ENCODE results near the gene SLC4A1AP. TPM values are rescaled to one million over a fixed set of nuclear protein-coding genes. Genes with fewer than 3 reads are reported as not detected.

The SLC4A1AP gene
- total RNA-seq, 1 experiment from 2014 or later = 29.1 TPM

DNA sequence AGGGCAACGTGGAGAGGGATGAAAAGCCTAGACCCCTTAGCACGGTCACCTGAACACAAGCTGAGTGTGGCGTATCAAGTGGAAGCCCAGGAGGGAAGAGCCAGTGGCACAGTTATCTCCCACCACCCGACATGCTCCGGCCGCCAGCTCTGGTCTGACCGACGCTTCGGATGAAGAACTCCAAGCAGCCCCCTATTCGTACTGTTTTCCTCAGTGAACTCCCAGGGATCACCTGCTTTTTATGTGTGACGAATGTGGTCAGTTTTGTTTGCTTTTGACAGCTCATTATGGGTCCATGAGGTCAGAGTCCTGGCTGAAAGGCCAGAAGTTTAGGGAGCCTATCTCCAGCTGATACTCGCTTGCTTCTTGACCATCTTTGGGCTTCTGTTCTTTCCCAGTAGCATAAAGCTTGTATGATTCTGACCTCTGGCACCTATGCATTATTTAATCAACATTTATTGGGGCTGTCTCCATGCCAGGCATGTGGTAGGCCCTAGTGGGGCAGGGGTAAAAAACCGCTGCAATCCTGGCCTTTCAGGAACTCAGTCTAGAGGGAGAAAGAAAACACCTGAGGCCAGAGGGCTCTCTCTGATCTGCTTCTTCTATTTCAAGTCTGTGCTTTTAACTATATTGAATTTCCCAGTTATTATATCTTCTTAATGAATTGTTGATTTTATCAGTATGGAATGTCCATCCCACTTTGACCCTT, 74.8 kb downstream of the SLC4A1AP start:
- no TSS peak for BruUV-seq (replicated peaks)
- H3K36me3 ChIP-seq (ENCODE audit: low read depth, low read length) = no peaks in the 10 kb centered on the region
- no peak for TF ChIP-seq EZH2 (IDR thresholded peaks at IDR 0.05; ENCODE audit: low read length, unreplicated experiment)
- TF ChIP-seq CTCF (conservative IDR thresholded peaks at IDR 0.05; ENCODE audit: low read depth, low read length) = no peak
- no peak for TF ChIP-seq EZH2phosphoT487 (IDR thresholded peaks at IDR 0.05; ENCODE audit: borderline replicate concordance, low read length)
- H3K79me2 ChIP-seq (ENCODE audit: low read length) = no peaks in the 10 kb centered on the region
- H3K27me3 ChIP-seq (ENCODE audit: low read length) = no peaks in the 10 kb centered on the region
- no peaks in the 10 kb centered on the region for H3K9me2 ChIP-seq (replicated peaks; ENCODE audit: low read length)
- DNase-seq (no peak), ATAC-seq (no peak)
- ChIA-PET POLR2A (ENCODE audit: unreplicated experiment) (no interaction called here), CTCF (no interaction called here)
- no peaks in the 10 kb centered on the region for H3F3A ChIP-seq (ENCODE audit: low read length, unreplicated experiment)
- no peaks in the 10 kb centered on the region for H3K9me3 ChIP-seq (ENCODE audit: low read length)
- peaks cover 6% of the 10 kb centered on the region; the same call in 1 of the 2 replicates for H3K4me1 ChIP-seq (ENCODE audit: insufficient read depth, low read length)
- H3K27ac ChIP-seq (ENCODE audit: low read length) = no peak overlapping the region
- no peak overlapping the region for H3K9ac ChIP-seq (ENCODE audit: low read length)
- no peak overlapping the region for H3K4me3 ChIP-seq (ENCODE audit: low read length)
- no peak overlapping the region for H3K4me2 ChIP-seq (ENCODE audit: low read length)
- H4K20me1 ChIP-seq (ENCODE audit: low read length) = no peaks in the 10 kb centered on the region
- intact Hi-C loops (cut with micrococcal nuclease) = no loop called here
- H2AFZ ChIP-seq (ENCODE audit: low read length) = no peak overlapping the region

- no TSS peak for BruUV-seq (replicated peaks)
- CTCF ChIA-PET = no interaction called here
- DNase-seq = no peak
- no peaks in the 10 kb centered on the region for H3K9me2 ChIP-seq (replicated peaks; ENCODE audit: low read length)
- H3K4me3 ChIP-seq (ENCODE audit: low read length) = no peak overlapping the region
- ATAC-seq = no peak
- no peaks in the 10 kb centered on the region for H3K79me2 ChIP-seq (ENCODE audit: low read length)
- H3K9me3 ChIP-seq (ENCODE audit: low read length) = no peaks in the 10 kb centered on the region
- POLR2A ChIA-PET (ENCODE audit: unreplicated experiment) = no interaction called here
- no peak for TF ChIP-seq EZH2phosphoT487 (IDR thresholded peaks at IDR 0.05; ENCODE audit: borderline replicate concordance, low read length)
- no peak for TF ChIP-seq EZH2 (IDR thresholded peaks at IDR 0.05; ENCODE audit: low read length, unreplicated experiment)
- no peak for TF ChIP-seq CTCF (conservative IDR thresholded peaks at IDR 0.05; ENCODE audit: low read depth, low read length)
- no peak overlapping the region for H3K9ac ChIP-seq (ENCODE audit: low read length)
- H4K20me1 ChIP-seq (ENCODE audit: low read length) = no peaks in the 10 kb centered on the region
- H3K27ac ChIP-seq (ENCODE audit: low read length) = no peak overlapping the region
- H3K4me1 ChIP-seq (ENCODE audit: insufficient read depth, low read length) = peaks cover 6% of the 10 kb centered on the region; the same call in 1 of the 2 replicates
- intact Hi-C loops (cut with micrococcal nuclease) = no loop called here
- no peak overlapping the region for H3K4me2 ChIP-seq (ENCODE audit: low read length)
- no peak overlapping the region for H2AFZ ChIP-seq (ENCODE audit: low read length)
- no peaks in the 10 kb centered on the region for H3F3A ChIP-seq (ENCODE audit: low read length, unreplicated experiment)
- H3K36me3 ChIP-seq (ENCODE audit: low read depth, low read length) = no peaks in the 10 kb centered on the region
- H3K27me3 ChIP-seq (ENCODE audit: low read length) = no peaks in the 10 kb centered on the region
Observed at GRCh38 chr2:27739058-27739373, 75.3 kb downstream of the SLC4A1AP start.

DNA sequence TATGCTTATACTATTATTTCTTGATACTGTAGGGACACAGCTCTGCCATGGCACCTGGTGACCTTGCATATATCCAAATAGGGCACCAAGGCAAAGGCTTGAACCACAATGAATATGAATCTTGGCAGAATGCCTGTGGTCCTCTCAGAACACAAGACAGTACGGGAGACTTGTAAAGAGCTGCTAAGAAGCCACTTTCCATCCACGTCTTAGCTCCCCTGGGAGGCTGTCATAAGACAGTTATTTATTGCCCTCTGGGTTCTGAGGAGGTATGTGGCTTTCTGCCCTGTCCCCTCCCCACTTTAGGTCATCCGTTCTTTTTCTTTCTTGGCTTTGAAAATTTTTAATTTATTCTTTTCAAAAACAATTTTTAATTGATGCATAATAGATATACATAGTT, 78.0 kb downstream of the SLC4A1AP start:
- H3K27ac ChIP-seq (ENCODE audit: low read length) = no peak overlapping the region
- no peak overlapping the region for H2AFZ ChIP-seq (ENCODE audit: low read length)
- no peak overlapping the region for H3K9ac ChIP-seq (ENCODE audit: low read length)
- BruUV-seq (replicated peaks) = no TSS peak
- no peaks in the 10 kb centered on the region for H3K9me3 ChIP-seq (ENCODE audit: low read length)
- H4K20me1 ChIP-seq (ENCODE audit: low read length) = no peaks in the 10 kb centered on the region
- H3K27me3 ChIP-seq (ENCODE audit: low read length) = no peaks in the 10 kb centered on the region
- CTCF ChIA-PET = no interaction called here
- ATAC-seq = no peak
- H3K9me2 ChIP-seq (replicated peaks; ENCODE audit: low read length) = no peaks in the 10 kb centered on the region
- DNase-seq = no peak
- no peaks in the 10 kb centered on the region for H3K36me3 ChIP-seq (ENCODE audit: low read depth, low read length)
- H3F3A ChIP-seq (ENCODE audit: low read length, unreplicated experiment) = no peaks in the 10 kb centered on the region
- H3K4me3 ChIP-seq (ENCODE audit: low read length) = no peak overlapping the region
- H3K79me2 ChIP-seq (ENCODE audit: low read length) = no peaks in the 10 kb centered on the region
- H3K4me1 ChIP-seq (ENCODE audit: insufficient read depth, low read length) = peaks cover 6% of the 10 kb centered on the region; the same call in 1 of the 2 replicates
- no peak overlapping the region for H3K4me2 ChIP-seq (ENCODE audit: low read length)
- POLR2A ChIA-PET (ENCODE audit: unreplicated experiment) = interaction anchor here (0.5 kb wide), 1 partner anchor 48 kb away, joined by 8 read pairs; no protein-coding TSS in a partner anchor
- intact Hi-C loops (cut with micrococcal nuclease) = no loop called here
- TF ChIP-seq EZH2 (IDR thresholded peaks at IDR 0.05; ENCODE audit: low read length, unreplicated experiment) (no peak), EZH2phosphoT487 (IDR thresholded peaks at IDR 0.05; ENCODE audit: borderline replicate concordance, low read length) (no peak), CTCF (conservative IDR thresholded peaks at IDR 0.05; ENCODE audit: low read depth, low read length) (no peak)
